Measurements from ENCODE around the gene CLSTN2. TPM values are rescaled to one million over a fixed set of nuclear protein-coding genes. Genes with fewer than 3 reads are reported as not detected.

The CLSTN2 gene
- total RNA-seq, 1 experiment from 2014 or later: 0.68 TPM

- no peak for DNase-seq
- Histone ChIP-seq H4K91ac (ENCODE audit: insufficient read length, low read depth, low read length) (no peak overlapping the region), H2BK15ac (ENCODE audit: low read depth, low read length) (no peak overlapping the region), H3K18ac (ENCODE audit: insufficient read length, low read depth, low read length) (no peak overlapping the region), H2AK5ac (ENCODE audit: insufficient read length, low read length) (no peak overlapping the region), H3K4me2 (ENCODE audit: insufficient read depth, insufficient read length, low read length) (no peak overlapping the region), H3K9ac (ENCODE audit: extremely low read depth, insufficient read length, low read length) (no peak overlapping the region), H3K27ac (ENCODE audit: insufficient read length, low read depth, low read length) (no peak overlapping the region), H2BK12ac (ENCODE audit: insufficient read length, low read depth, low read length) (no peak overlapping the region), H4K5ac (ENCODE audit: insufficient read length, low read depth, low read length) (no peak overlapping the region), H3K14ac (ENCODE audit: insufficient read depth, low read length) (no peak overlapping the region), H2BK5ac (ENCODE audit: insufficient read length, low read length) (no peak overlapping the region), H3K9me3 (ENCODE audit: control insufficient read depth, low read depth, low read length) (no peaks in the 10 kb centered on the region), H2BK120ac (ENCODE audit: low read depth, low read length, poor library complexity, severe bottlenecking) (no peak overlapping the region), H3K79me2 (ENCODE audit: insufficient read depth, low read length) (no peaks in the 10 kb centered on the region), H3K27me3 (ENCODE audit: insufficient read depth, low read length) (no peaks in the 10 kb centered on the region), H3K23me2 (ENCODE audit: insufficient read length, low read depth, low read length, poor library complexity, severe bottlenecking) (no peaks in the 10 kb centered on the region), H3K56ac (ENCODE audit: insufficient read length, low read depth, low read length) (no peak overlapping the region), H3K79me1 (ENCODE audit: insufficient read depth, low read depth, low read length, poor library complexity, severe bottlenecking) (no peaks in the 10 kb centered on the region), H4K20me1 (ENCODE audit: control insufficient read depth, insufficient read depth, insufficient read length) (no peaks in the 10 kb centered on the region), H3K23ac (ENCODE audit: insufficient read length, low read depth, low read length) (no peak overlapping the region), H3K4me1 (ENCODE audit: insufficient read depth, low read length) (no peaks in the 10 kb centered on the region), H2AFZ (ENCODE audit: low read length) (no peak overlapping the region), H2BK20ac (ENCODE audit: low read depth, low read length, poor library complexity, severe bottlenecking) (no peak overlapping the region), H3T11ph (ENCODE audit: low read length) (no peak overlapping the region), H4K8ac (replicated peaks; ENCODE audit: insufficient read length, low read depth, low read length) (no peak overlapping the region), H3K4ac (ENCODE audit: low read depth, low read length) (no peak overlapping the region)
- Mint-ChIP-seq H3K27me3 (ENCODE audit: low read depth) (peaks cover 1% of the 10 kb centered on the region; the same call in 1 of the 2 replicates), H3K27ac (no peak overlapping the region; a peak in 1 of 7 replicates), H3K4me3 (no peak overlapping the region), H3K4me1 (peaks cover 0 to 2% of the 10 kb centered on the region in 2 experiments; a peak in 1 of 4 replicates), H3K36me3 (ENCODE audit: insufficient read depth in 1 of 3, low read depth in 3 of 3) (no peaks in the 10 kb centered on the region), H3K9me3 (no peaks in the 10 kb centered on the region)
- no peak for TF ChIP-seq CTCF (conservative IDR thresholded peaks at IDR 0.05)
- whole genome bisulfite sequencing (ENCODE audit: extremely low coverage, insufficient read length, low lambda C conversion rate): no CpG with 5 or more reads among the region's 4 CpGs
These were observed 121.1 kb downstream of the CLSTN2 start for GRCh38 chr3:140056047-140056446.

Data from H9 (cell line).